COLO829 (cell line): ENCODE data around the gene CDC123.
"Not testable (repeated sequence)": the region's sequence is repeated elsewhere in the genome, so short reads cannot be mapped to it uniquely, and the experiment has no call there.

ENCODE experiments used
- DNase-seq: peaks from one replicate; pipeline ENCODE4 v3.0.0; 2012; ENCODE audit warnings: low spot score

The CDC123 gene

GRCh38 chr10:12235116-12235694, 39.2 kb downstream of the CDC123 start:
- no peak for DNase-seq

GRCh38 chr10:12235796-12236195, 39.8 kb downstream of the CDC123 start:
- no peak for DNase-seq

GRCh38 chr10:12237265-12238220, 41.6 kb downstream of the CDC123 start:
- DNase-seq = no peak

- DNase-seq = no peak
Measured at GRCh38 chr10:12238821-12239220, 42.8 kb downstream of the CDC123 start.

- DNase-seq = no peak
Measured at GRCh38 chr10:12241810-12242529, 46.0 kb downstream of the CDC123 start.

GRCh38 chr10:12243864-12244620, 48.1 kb downstream of the CDC123 start:
- no peak for DNase-seq

GRCh38 chr10:12250181-12250580, 54.2 kb downstream of the CDC123 start:
- no peak for DNase-seq

- DNase-seq = not testable (repeated sequence)
Measured at GRCh38 chr10:12250702-12251101, 54.7 kb downstream of the CDC123 start.

GRCh38 chr10:12251581-12251980, 55.6 kb downstream of the CDC123 start:
- DNase-seq = no peak

GRCh38 chr10:12252882-12253546, 57.0 kb downstream of the CDC123 start:
- DNase-seq = no peak

GRCh38 chr10:12255048-12255447, 59.1 kb downstream of the CDC123 start:
- no peak for DNase-seq

GRCh38 chr10:12259988-12260387, 64.0 kb downstream of the CDC123 start:
- no peak for DNase-seq

- no peak for DNase-seq
Measured at GRCh38 chr10:12262278-12262981, 66.4 kb downstream of the CDC123 start.

- DNase-seq = peak; percentile 62
Measured at GRCh38 chr10:12264204-12264940, 68.4 kb downstream of the CDC123 start.

- DNase-seq = no peak
Measured at GRCh38 chr10:12269056-12269455, 73.1 kb downstream of the CDC123 start.

GRCh38 chr10:12271210-12271540, 75.2 kb downstream of the CDC123 start:
- no peak for DNase-seq

- not testable (repeated sequence) for DNase-seq
Measured at GRCh38 chr10:12277862-12278261, 81.9 kb downstream of the CDC123 start.

- no peak for DNase-seq
Measured at GRCh38 chr10:12279281-12279680, 83.3 kb downstream of the CDC123 start.

GRCh38 chr10:12287772-12288171, 91.8 kb downstream of the CDC123 start:
- no peak for DNase-seq

GRCh38 chr10:12297784-12298183, 101.8 kb downstream of the CDC123 start:
- not testable (repeated sequence) for DNase-seq
